DND-41 (cell line): Measurements from ENCODE around the gene DEPDC7.
"Not testable (repeated sequence)": the region's sequence is repeated elsewhere in the genome, so short reads cannot be mapped to it uniquely, and the experiment has no call there.

ENCODE experiments used
- ATAC-seq: fragments of 200-7000 bp; cut with Tn5 transposase; 3 replicates; pipeline ENCODE4 v1.9.1; 2021; ENCODE audit warnings: low read depth; ENCODE audit not compliant: insufficient read depth
- DNase-seq: peaks from one replicate; pipeline ENCODE4 v3.0.0-alpha.2; 2020
- H2AFZ ChIP-seq: 2 replicates; pipeline ENCODE4 v1.6.0; 2012; ENCODE audit warnings: low read depth, low read length
- H3K27ac ChIP-seq: 2 replicates; pipeline ENCODE4 v1.5.1; 2012; ENCODE audit warnings: low read length, inconsistent platforms
- H3K27me3 ChIP-seq: fragments of 200-600 bp; sonication (generic); 2 replicates; pipeline ENCODE4 v1.6.0; 2012; ENCODE audit warnings: low read length, mild to moderate bottlenecking, inconsistent platforms; ENCODE audit not compliant: insufficient read depth, poor library complexity
- H3K36me3 ChIP-seq: 2 replicates; pipeline ENCODE4 v1.5.1; 2012; ENCODE audit warnings: low read length, inconsistent platforms; ENCODE audit not compliant: insufficient read depth
- H3K4me1 ChIP-seq: 2 replicates; pipeline ENCODE4 v1.5.1; 2012; ENCODE audit warnings: mild to moderate bottlenecking, low read length; ENCODE audit not compliant: insufficient read depth
- H3K4me2 ChIP-seq: 2 replicates; pipeline ENCODE4 v1.6.0; 2012; ENCODE audit warnings: mild to moderate bottlenecking, moderate library complexity, low read length, inconsistent platforms; ENCODE audit not compliant: insufficient read depth
- H3K4me3 ChIP-seq, 2 experiments: fragments of 200-600 bp in 1 of 2; shearing (Covaris generic) in 1 of 2; 2 replicates each; pipeline ENCODE4 v1.5.1; 2012 to 2016; ENCODE audit warnings: inconsistent platforms in 2 of 2, low read length in 2 of 2, mild to moderate bottlenecking in 2 of 2, low read depth in 1 of 2, moderate library complexity in 1 of 2
- H3K79me2 ChIP-seq: 2 replicates; pipeline ENCODE4 v1.6.0; 2012; ENCODE audit warnings: low read length, inconsistent platforms; ENCODE audit not compliant: insufficient read depth
- H3K9ac ChIP-seq: 2 replicates; pipeline ENCODE4 v1.6.0; 2012; ENCODE audit warnings: low read depth, mild to moderate bottlenecking, inconsistent platforms, low read length, moderate library complexity
- H3K9me3 ChIP-seq: 2 replicates; pipeline ENCODE4 v1.5.1; 2012; ENCODE audit warnings: low read length, moderate library complexity, mild to moderate bottlenecking, inconsistent platforms; ENCODE audit not compliant: insufficient read depth, severe bottlenecking
- H4K20me1 ChIP-seq: 2 replicates; pipeline ENCODE4 v1.6.0; 2012; ENCODE audit warnings: low read length; ENCODE audit not compliant: insufficient read depth
- CTCF ChIP-seq: IDR thresholded peaks from 2 replicates; pipeline ENCODE4 v1.5.1; 2012; ENCODE audit warnings: borderline replicate concordance, low read length, moderate library complexity, mild to moderate bottlenecking; ENCODE audit not compliant: poor library complexity, severe bottlenecking; ENCODE audit errors: extremely low read depth
- EZH2 ChIP-seq: IDR thresholded peaks from 3 replicates; pipeline ENCODE4 v1.6.1; 2012; ENCODE audit warnings: borderline replicate concordance, low read depth, mild to moderate bottlenecking, moderate library complexity, low read length, inconsistent platforms; ENCODE audit not compliant: severe bottlenecking

Gene DEPDC7

GRCh38 chr11:33015621-33016551 lies at the start of gene DEPDC7:
Gene DEPDC7 (plus strand): TSS chr11:33015878. CDS start chr11:33015956, 78 bp downstream.
- no peak within 1 kb of the TSS for H3K9ac ChIP-seq
- H3K4me2 ChIP-seq, result no peak within 1 kb of the TSS
- no peaks in the 10 kb centered on the region for H3K36me3 ChIP-seq
- ATAC-seq (no peak), DNase-seq (no peak)
- peaks cover 19% of the 10 kb centered on the region for H3K4me1 ChIP-seq
- no peaks in the 10 kb centered on the region for H3K9me3 ChIP-seq
- H3K79me2 ChIP-seq, result no peaks in the 10 kb centered on the region
- no peaks in the 10 kb centered on the region for H3K27me3 ChIP-seq
- TF ChIP-seq EZH2, result no peak
- TF ChIP-seq CTCF, result no peak
- H3K4me3 ChIP-seq, result no peak within 1 kb of the TSS
- no peak within 1 kb of the TSS for H3K27ac ChIP-seq
- no peak within 1 kb of the TSS for H2AFZ ChIP-seq
- no peaks in the 10 kb centered on the region for H4K20me1 ChIP-seq

- no peaks in the 10 kb centered on the region for H3K4me1 ChIP-seq
- peaks cover 64% of the 10 kb centered on the region for H3K36me3 ChIP-seq
- H3K4me2 ChIP-seq, result no peak overlapping the region
- H3K27ac ChIP-seq, result no peak overlapping the region
- no peak overlapping the region for H3K4me3 ChIP-seq
- H2AFZ ChIP-seq, result no peak overlapping the region
- TF ChIP-seq CTCF (no peak), EZH2 (no peak)
- H3K79me2 ChIP-seq, result no peaks in the 10 kb centered on the region
- no peaks in the 10 kb centered on the region for H3K27me3 ChIP-seq
- H3K9me3 ChIP-seq, result no peaks in the 10 kb centered on the region
- no peak for DNase-seq
- H3K9ac ChIP-seq, result no peak overlapping the region
- no peak for ATAC-seq
- no peaks in the 10 kb centered on the region for H4K20me1 ChIP-seq
Observed at GRCh38 chr11:32968541-32968940, 47.1 kb upstream of the DEPDC7 start.

- H3K9ac ChIP-seq, H3K9me3 ChIP-seq, H3K27me3 ChIP-seq, H3K4me2 ChIP-seq, H4K20me1 ChIP-seq, H3K27ac ChIP-seq, ATAC-seq, H3K4me3 ChIP-seq, DNase-seq, H2AFZ ChIP-seq, H3K79me2 ChIP-seq, H3K4me1 ChIP-seq: not testable (repeated sequence)
- H3K36me3 ChIP-seq, result peaks cover 69% of the 10 kb centered on the region
Observed at GRCh38 chr11:32972233-32972632, 43.4 kb upstream of the DEPDC7 start.

- TF ChIP-seq EZH2 (no peak), CTCF (no peak)
Observed at GRCh38 chr11:32972781-32973180, 42.9 kb upstream of the DEPDC7 start.

More at GRCh38 chr11:32972781-32973180, 42.9 kb upstream of the DEPDC7 start:
- Histone ChIP-seq H3K27ac (no peak overlapping the region), H3K79me2 (no peaks in the 10 kb centered on the region), H3K4me2 (no peak overlapping the region), H3K4me3 (no peak overlapping the region), H2AFZ (no peak overlapping the region), H3K36me3 (peaks cover 73% of the 10 kb centered on the region), H4K20me1 (no peaks in the 10 kb centered on the region), H3K9ac (no peak overlapping the region), H3K27me3 (no peaks in the 10 kb centered on the region), H3K9me3 (no peaks in the 10 kb centered on the region), H3K4me1 (no peaks in the 10 kb centered on the region)
- DNase-seq (no peak), ATAC-seq (no peak)
